T-helper 17 cell (primary cell): ENCODE data around the gene MRPL27. TPM values are rescaled to one million over a fixed set of nuclear protein-coding genes. Genes with fewer than 3 reads are reported as not detected.

ENCODE experiments used
- ATAC-seq: fragments of 150-1000 bp; cut with Tn5 transposase; 2 replicates; pipeline ENCODE4 v1.10.0; 2021; ENCODE audit warnings: mild to moderate bottlenecking, moderate library complexity
- DNase-seq, 3 donors: peaks; one replicate each; pipeline versions ENCODE4 v3.0.0 to v3.0.0-alpha.2; 2020 to 2021
- H3K9me3 ChIP-seq: one replicate; pipeline ENCODE4 v1.7.0; 2013; ENCODE audit warnings: low read length, mild to moderate bottlenecking; ENCODE audit not compliant: control insufficient read depth, poor library complexity, severe bottlenecking
- H3K27ac Mint-ChIP-seq: one replicate; pipeline ENCODE4 v1.8.0; 2022; ENCODE audit warnings: mild to moderate bottlenecking, moderate library complexity, mixed read lengths
- H3K27me3 Mint-ChIP-seq: one replicate; pipeline ENCODE4 v1.8.0; 2022; ENCODE audit warnings: mixed read lengths
- H3K36me3 Mint-ChIP-seq: one replicate; pipeline ENCODE4 v1.8.0; 2022; ENCODE audit warnings: low read depth, mixed read lengths
- H3K4me1 Mint-ChIP-seq: one replicate; pipeline ENCODE4 v1.8.0; 2022; ENCODE audit warnings: mild to moderate bottlenecking, mixed read lengths
- H3K4me3 Mint-ChIP-seq: one replicate; pipeline ENCODE4 v1.8.0; 2022; ENCODE audit warnings: mild to moderate bottlenecking, moderate library complexity, mixed read lengths
- total RNA-seq, 4 donors: library from RNA in 2 of 4; stranded (reverse) in 2 of 4; gene quantifications; one replicate each; pipeline ENCODE4 v1.2.3 and lab custom pipeline; 2022 to 2026

The MRPL27 gene
- total RNA-seq, 2 donors from 2014 or later = 29.4 to 37.0 TPM

DNA sequence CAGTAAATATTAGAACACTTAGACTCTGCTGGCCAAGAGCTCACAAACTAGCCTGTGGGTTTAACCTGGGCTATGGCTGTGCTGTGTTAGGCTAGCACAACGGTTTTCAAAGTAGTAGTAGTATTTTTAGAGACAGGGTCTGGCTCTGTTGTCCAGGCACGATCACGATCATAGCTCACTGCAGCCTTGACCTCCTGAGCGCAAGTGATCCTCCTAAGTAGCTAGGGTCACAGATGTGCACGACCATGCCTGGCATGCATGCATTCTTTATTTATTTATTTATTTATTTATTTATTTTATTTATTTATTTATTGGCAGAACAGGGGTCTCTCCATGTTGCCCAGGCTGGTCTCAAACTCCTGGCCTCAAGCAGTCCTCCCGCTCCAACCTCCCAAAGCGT lies 10.3 kb downstream of the MRPL27 start:
- peak overlapping the region; percentile 55 for H3K4me3 Mint-ChIP-seq
- DNase-seq = no peak
- H3K27ac Mint-ChIP-seq = peak overlapping the region; percentile 53
- H3K27me3 Mint-ChIP-seq = no peaks in the 10 kb centered on the region
- ATAC-seq = peak; percentile 6
- peaks cover 10% of the 10 kb centered on the region for H3K4me1 Mint-ChIP-seq
- peaks cover 2% of the 10 kb centered on the region for H3K36me3 Mint-ChIP-seq
- no peaks in the 10 kb centered on the region for H3K9me3 ChIP-seq

DNA sequence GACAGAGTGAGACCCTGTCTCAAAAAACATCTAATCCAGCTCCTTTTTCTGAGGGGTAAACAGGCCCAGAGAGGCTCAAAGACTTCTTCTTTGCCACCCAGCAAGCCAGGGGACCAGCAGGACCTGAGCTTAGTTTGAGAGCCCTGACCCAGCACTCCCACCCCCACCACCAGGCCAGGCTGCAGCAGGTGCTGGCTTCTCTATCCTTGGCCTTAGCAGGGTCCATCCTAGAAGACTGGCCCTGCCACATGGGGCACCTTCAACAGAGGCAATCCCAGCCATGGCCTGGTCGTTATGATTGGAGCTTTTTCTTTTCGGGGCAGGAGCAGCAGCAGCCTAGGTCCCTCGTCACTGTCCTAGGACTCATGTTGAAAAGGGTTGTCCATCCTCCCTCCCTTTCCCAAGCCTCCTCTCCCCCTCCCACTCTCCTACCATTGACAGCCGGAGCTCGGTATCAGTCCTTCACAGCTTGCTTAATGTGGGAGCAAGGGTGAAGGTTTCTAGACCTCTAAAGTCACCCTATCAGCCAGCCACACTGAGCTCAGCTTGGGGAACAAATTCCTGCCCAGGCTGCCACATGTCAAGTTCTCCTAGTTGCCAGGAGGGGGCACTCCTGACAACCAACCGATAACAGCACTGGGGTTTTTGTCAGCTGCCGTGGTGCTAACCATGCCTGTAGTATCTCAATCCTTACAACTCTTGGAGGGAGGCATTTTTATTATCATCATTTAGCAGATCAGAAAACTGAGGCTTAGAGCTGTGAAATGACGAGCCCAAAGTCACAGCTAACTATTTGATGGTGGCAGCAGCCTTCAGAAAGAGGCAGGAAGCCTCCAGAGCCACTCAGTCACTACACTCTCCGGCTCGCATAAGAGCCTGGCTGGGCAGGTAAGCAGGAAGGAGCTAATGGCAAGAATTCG lies 11.2 kb downstream of the MRPL27 start:
- Mint-ChIP-seq H3K36me3 (no peaks in the 10 kb centered on the region), H3K4me3 (peak overlapping the region; percentile 55), H3K27ac (peak overlapping the region; percentile 19), H3K27me3 (no peaks in the 10 kb centered on the region), H3K4me1 (peaks cover 9% of the 10 kb centered on the region)
- peak; percentile 91 for ATAC-seq
- H3K9me3 ChIP-seq = no peaks in the 10 kb centered on the region
- peak in 2 of 3 donors; percentile 28 to 40 for DNase-seq

- Mint-ChIP-seq H3K4me1 (peaks cover 9% of the 10 kb centered on the region), H3K36me3 (no peaks in the 10 kb centered on the region), H3K27ac (no peak overlapping the region), H3K27me3 (no peaks in the 10 kb centered on the region), H3K4me3 (no peak overlapping the region)
- no peak for ATAC-seq
- no peaks in the 10 kb centered on the region for H3K9me3 ChIP-seq
- DNase-seq = no peak
These were observed 12.4 kb downstream of the MRPL27 start for GRCh38 chr17:50360486-50361115.

DNA sequence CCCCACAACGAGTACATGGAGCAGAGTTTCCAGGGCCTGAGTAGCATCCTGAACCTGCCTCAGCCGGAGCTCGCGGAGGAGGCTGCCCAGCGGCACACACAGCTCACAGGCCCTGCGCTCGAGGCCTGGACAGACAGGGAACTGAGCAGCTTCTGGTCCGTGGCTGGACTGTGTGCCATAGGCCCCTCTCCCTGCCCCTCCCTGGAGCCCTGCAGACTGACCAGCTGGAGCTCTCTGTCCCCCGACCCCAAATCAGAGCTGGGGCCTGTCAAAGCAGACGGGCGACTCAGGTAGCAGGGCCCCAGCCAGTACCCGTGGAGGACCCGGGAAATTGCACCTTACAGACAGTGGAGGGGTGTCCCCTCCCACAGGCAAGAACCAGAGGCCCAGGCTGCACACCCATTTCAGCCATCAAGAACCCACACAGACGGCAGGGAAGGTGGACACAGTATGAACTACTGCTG lies 13.0 kb downstream of the MRPL27 start:
- Mint-ChIP-seq H3K27me3 (no peaks in the 10 kb centered on the region), H3K4me3 (no peak overlapping the region), H3K27ac (no peak overlapping the region), H3K4me1 (peaks cover 9% of the 10 kb centered on the region), H3K36me3 (no peaks in the 10 kb centered on the region)
- H3K9me3 ChIP-seq = no peaks in the 10 kb centered on the region
- DNase-seq (no peak), ATAC-seq (no peak)

DNA sequence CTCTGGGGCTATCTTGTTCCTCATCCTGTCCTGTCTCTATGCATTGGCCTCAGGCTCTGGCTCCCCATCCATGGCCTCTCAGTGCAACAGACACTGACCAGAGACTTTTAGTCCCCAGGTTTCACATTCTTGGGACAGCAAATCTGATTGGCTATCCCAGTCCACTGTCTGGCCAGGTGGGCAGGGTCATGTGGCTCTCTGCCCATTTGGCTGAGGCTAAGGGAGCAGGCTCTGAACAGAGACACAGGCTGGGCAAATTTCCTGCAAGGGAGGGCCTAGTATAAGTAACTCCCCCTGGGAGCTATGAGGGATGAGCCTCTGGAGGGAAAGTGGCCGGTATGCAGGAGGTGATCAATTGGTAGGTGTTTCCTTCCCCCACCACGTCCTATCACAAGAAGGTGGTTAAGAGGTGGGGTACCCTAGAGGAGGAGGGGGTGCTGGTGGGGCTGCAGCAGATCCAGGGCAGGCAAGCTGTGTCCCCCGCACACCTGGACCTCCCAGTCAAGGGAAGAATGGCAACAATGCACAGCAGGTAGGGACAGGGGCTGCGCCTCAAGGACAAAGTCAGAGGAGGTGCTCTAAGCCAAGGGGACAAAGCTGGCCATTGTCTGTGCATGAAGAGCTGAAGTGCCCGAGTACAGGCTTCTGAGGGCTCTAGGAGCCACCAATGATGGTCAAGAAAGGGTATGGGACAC lies 13.8 kb downstream of the MRPL27 start:
- no peak overlapping the region for H3K4me3 Mint-ChIP-seq
- H3K4me1 Mint-ChIP-seq = peaks cover 9% of the 10 kb centered on the region
- ATAC-seq (no peak), DNase-seq (no peak)
- H3K27ac Mint-ChIP-seq = no peak overlapping the region
- H3K9me3 ChIP-seq = no peaks in the 10 kb centered on the region
- no peaks in the 10 kb centered on the region for H3K27me3 Mint-ChIP-seq
- peaks cover 2% of the 10 kb centered on the region for H3K36me3 Mint-ChIP-seq

GRCh38 chr17:50358177-50358576 lies 14.8 kb downstream of the MRPL27 start:
- no peaks in the 10 kb centered on the region for H3K9me3 ChIP-seq
- Mint-ChIP-seq H3K36me3 (peaks cover 6% of the 10 kb centered on the region), H3K27ac (no peak overlapping the region), H3K4me1 (peaks cover 9% of the 10 kb centered on the region), H3K4me3 (no peak overlapping the region), H3K27me3 (no peaks in the 10 kb centered on the region)
- DNase-seq (no peak), ATAC-seq (no peak)

DNA sequence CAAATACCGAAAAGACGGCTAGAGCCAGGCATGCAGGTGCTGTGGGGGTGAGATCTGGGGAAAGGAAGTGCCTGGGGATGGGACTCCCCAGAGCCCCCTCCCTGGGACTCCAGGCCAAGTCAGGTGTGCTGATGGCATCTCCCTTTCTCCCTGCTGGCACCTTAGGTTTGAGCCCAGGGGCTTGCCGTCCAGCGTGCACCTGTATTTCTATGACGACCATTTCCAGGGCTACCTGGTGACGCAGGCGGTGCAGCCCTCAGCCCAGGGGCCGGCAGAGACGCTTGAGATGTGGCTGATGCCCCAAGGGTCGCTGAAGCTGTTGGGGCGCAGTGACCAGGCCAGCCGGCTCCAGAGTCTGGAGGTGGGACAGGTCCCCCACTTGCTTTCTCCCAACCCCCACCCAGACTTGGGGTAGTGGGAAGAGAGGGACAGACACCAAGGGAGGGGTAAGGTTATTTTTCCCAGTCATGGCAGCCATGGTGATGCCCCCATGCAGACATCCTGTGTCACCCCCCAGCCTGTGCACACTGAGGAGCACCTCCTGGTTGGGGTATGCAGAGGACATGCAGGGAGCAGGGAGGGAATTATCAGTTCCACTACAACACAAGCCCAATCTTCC lies 16.0 kb downstream of the MRPL27 start:
- no peak overlapping the region for H3K4me3 Mint-ChIP-seq
- H3K36me3 Mint-ChIP-seq = peaks cover 9% of the 10 kb centered on the region

GRCh38 chr17:50356418-50356817 lies 16.6 kb downstream of the MRPL27 start:
- no peaks in the 10 kb centered on the region for H3K9me3 ChIP-seq
- Mint-ChIP-seq H3K27ac (no peak overlapping the region), H3K4me3 (no peak overlapping the region), H3K27me3 (no peaks in the 10 kb centered on the region), H3K4me1 (peaks cover 9% of the 10 kb centered on the region), H3K36me3 (peaks cover 11% of the 10 kb centered on the region)
- ATAC-seq = no peak
- DNase-seq = no peak

More for the DNA sequence above, 16.0 kb downstream of the MRPL27 start:
- H3K27ac Mint-ChIP-seq = no peak overlapping the region
- no peak for ATAC-seq
- DNase-seq = no peak
- no peaks in the 10 kb centered on the region for H3K27me3 Mint-ChIP-seq
- H3K9me3 ChIP-seq = no peaks in the 10 kb centered on the region
- H3K4me1 Mint-ChIP-seq = peaks cover 7% of the 10 kb centered on the region

DNA sequence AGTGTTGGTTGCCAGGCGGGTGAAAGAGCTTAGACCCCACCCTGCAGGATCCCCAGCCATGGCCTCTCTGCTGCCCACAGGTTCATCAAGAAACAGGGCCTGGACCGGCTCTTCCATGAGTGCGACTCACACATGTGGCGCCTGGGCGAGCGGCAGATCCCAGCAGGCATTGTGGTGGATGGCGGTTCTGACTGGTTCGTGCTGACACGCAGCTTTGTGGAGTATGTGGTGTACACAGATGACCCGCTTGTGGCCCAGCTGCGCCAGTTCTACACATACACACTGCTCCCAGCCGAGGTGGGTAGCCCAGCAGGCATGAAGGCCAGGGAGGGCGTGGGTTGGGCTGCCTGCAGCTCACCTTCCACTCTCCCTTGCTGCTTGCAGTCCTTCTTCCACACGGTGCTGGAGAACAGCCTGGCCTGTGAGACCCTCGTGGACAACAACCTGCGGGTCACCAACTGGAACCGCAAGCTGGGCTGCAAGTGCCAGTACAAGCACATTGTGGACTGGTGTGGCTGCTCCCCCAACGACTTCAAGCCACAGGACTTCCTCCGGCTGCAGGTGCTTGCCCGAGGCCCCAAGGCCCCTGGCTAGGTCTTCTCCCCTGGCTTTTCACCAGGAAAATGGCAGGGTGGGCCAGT lies 17.2 kb downstream of the MRPL27 start:
- Mint-ChIP-seq H3K4me3 (no peak overlapping the region), H3K27ac (no peak overlapping the region), H3K27me3 (no peaks in the 10 kb centered on the region), H3K4me1 (peaks cover 11% of the 10 kb centered on the region), H3K36me3 (peaks cover 11% of the 10 kb centered on the region)
- no peaks in the 10 kb centered on the region for H3K9me3 ChIP-seq
- DNase-seq (no peak), ATAC-seq (no peak)

- Mint-ChIP-seq H3K4me3 (no peak overlapping the region), H3K4me1 (peaks cover 11% of the 10 kb centered on the region), H3K27ac (no peak overlapping the region), H3K27me3 (no peaks in the 10 kb centered on the region), H3K36me3 (peaks cover 11% of the 10 kb centered on the region)
- H3K9me3 ChIP-seq = no peaks in the 10 kb centered on the region
- ATAC-seq = no peak
- DNase-seq = no peak
These were observed 17.7 kb downstream of the MRPL27 start for GRCh38 chr17:50355336-50355700.

DNA sequence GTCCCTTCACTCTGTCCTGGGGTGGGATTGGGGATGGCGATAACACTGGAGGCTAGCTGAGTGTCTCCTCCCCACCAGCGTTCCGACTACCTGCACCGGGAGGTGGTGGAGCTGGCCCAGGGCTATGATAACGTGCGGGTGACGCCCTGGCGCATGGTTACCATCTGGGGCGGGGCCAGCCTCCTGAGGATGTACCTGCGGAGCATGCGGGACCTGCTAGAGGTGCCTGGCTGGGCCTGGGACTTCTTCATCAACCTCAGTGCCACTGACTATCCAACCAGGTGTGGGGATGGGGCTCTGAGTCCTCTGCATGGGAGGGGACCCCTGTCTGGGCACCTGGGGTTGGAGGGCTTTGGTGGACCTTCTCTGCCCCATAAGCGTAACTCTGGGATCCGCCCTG lies 18.2 kb downstream of the MRPL27 start:
- Mint-ChIP-seq H3K4me1 (peaks cover 11% of the 10 kb centered on the region), H3K36me3 (peaks cover 11% of the 10 kb centered on the region), H3K4me3 (no peak overlapping the region), H3K27me3 (no peaks in the 10 kb centered on the region), H3K27ac (no peak overlapping the region)
- DNase-seq (no peak), ATAC-seq (no peak)
- no peaks in the 10 kb centered on the region for H3K9me3 ChIP-seq

- Mint-ChIP-seq H3K27ac (no peak overlapping the region), H3K4me3 (no peak overlapping the region), H3K36me3 (peaks cover 11% of the 10 kb centered on the region), H3K4me1 (peaks cover 12% of the 10 kb centered on the region), H3K27me3 (no peaks in the 10 kb centered on the region)
- H3K9me3 ChIP-seq = no peaks in the 10 kb centered on the region
- DNase-seq (no peak), ATAC-seq (no peak)
These were observed 18.8 kb downstream of the MRPL27 start for GRCh38 chr17:50354198-50354597.
